Measurements from ENCODE around the gene ULK2. TPM values are rescaled to one million over a fixed set of nuclear protein-coding genes. Genes with fewer than 3 reads are reported as not detected.

The ULK2 gene
- total RNA-seq, 2 donors from 2014 or later = 6.8 to 10.7 TPM

DNA sequence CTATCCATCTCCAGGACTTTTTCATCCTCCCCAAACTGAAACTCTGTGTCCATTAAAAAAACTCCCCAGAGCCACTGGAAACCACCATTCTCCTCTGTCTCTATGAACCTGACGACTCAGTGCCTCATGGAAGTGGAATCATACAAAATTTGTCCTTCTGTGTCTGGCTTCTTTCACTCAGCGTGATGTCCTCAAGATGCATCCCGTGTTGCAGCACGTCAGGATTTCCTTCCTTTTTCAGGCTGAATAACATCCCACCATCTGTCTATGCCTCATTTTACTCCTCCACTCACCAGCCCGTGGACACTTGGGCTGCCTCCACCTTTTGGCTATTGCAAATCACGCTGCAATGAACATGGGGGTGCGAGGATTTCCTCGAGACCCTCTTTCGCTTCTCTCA, 107.0 kb downstream of the ULK2 start:
- Mint-ChIP-seq H3K27ac (no peak overlapping the region), H3K9me3 (no peaks in the 10 kb centered on the region), H3K36me3 (no peaks in the 10 kb centered on the region)
- ATAC-seq (no peak), DNase-seq (ENCODE audit: low spot score in 2 of 2) (peak in 1 of 2 donors; percentile 26)

DNA sequence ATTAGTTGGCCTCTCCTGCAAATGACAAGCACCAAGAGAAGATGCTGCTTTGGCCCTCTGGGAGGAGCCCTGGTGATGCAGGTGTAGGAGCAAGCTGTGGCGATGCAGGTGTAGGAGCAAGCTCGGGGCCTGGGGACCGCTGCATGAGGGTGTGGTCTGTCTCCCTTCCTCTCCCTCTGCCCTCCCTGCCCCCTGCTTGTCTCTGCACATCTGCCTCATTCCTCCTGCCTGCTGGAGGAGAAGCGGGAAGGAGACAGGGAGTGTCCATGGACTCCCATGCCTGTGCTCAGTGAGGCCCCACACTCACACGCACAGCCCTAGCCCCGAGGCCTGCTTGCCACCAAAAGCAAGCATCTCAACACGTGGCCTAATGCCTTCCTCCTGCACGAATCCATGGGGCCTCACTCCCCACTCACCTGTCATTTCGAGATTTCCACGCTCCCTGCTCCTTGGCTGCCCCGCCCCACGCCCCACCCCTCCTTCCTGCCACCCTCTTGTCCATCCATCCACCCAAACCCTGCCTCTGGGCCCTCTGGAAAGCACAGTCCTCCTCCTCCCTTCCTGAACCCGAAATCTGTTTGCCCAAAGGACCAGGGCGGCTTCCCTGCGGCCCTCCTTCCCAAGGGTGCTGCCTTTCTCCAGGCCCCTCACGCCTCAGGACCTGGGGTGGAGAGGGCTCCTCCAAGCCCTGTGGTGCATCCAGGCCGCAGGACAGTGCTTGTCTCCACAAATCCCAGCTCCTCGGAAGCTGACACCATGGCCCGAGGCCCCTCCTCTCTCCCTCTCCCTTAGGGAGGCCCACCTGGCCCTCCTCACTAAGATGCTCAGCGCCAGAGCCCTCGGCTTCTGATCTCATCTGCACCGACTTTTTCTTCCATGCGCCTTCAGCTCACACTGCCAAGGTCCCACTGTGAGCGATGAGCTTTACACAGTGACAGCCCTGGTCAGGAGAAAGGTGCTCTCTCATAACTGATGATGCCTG, 107.9 kb downstream of the ULK2 start:
- no peaks in the 10 kb centered on the region for H3K9me3 Mint-ChIP-seq
- no peak overlapping the region for H3K27ac Mint-ChIP-seq
- DNase-seq (ENCODE audit: low spot score in 2 of 2) = peak in 1 of 2 donors; percentile 48
- no peaks in the 10 kb centered on the region for H3K36me3 Mint-ChIP-seq
- no peak for ATAC-seq

DNA sequence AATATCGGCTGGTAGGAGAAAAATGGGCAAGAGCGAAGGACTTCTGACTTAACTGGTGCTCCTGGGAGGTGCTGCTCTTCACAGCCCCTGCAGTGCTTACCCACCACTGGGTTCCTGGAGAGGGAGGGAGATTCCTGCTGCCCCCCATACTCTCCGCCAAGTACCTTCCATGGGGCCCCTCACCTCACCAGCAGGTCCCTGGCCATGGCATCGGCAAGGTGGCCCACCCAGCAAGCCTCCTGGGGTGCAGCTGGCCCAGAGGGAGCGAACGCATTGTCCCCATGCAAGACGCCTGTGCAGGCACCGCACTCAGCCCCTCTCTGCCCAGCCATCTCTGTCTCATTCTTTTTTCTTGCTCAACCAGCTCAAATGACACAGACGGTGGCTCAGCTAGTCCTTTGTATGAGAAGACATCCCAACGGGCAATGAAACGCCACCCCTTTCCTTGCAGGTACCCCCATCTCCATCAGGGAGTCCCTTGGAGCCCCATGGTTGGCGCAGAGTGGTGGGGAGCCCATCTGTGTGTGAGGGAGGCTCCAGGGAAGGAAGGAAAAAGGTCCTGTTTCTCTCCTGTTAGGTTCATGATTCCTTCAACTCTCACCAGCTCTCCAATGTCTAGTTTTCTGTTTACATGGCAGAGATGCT, 110.1 kb downstream of the ULK2 start:
- Mint-ChIP-seq H3K27ac (no peak overlapping the region), H3K36me3 (no peaks in the 10 kb centered on the region), H3K9me3 (no peaks in the 10 kb centered on the region)
- ATAC-seq (no peak), DNase-seq (ENCODE audit: low spot score in 2 of 2) (no peak)

DNA sequence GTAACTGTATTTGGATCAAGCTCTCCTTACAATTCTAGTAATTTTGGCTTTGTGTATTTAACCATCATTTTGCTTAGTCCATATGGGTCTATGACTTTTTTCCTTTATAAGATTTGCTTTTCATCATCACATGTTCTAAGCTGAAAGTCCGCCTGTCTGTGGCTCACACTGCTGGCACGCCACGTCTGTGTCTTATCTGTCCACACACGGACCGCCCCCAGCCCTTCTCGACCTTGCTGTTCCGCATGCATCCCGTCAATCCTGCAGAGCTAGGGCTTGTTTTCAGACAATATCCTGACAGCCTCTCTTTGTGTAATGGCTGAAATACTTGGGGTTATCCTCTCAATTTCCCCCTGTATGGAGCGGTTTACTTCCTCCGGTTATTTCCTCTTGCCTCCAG, 111.2 kb downstream of the ULK2 start:
- ATAC-seq (no peak), DNase-seq (ENCODE audit: low spot score in 2 of 2) (no peak)
- peak overlapping the region in 1 of 2 donors; percentile 2 for H3K27ac Mint-ChIP-seq
- no peaks in the 10 kb centered on the region for H3K9me3 Mint-ChIP-seq
- no peaks in the 10 kb centered on the region for H3K36me3 Mint-ChIP-seq

DNA sequence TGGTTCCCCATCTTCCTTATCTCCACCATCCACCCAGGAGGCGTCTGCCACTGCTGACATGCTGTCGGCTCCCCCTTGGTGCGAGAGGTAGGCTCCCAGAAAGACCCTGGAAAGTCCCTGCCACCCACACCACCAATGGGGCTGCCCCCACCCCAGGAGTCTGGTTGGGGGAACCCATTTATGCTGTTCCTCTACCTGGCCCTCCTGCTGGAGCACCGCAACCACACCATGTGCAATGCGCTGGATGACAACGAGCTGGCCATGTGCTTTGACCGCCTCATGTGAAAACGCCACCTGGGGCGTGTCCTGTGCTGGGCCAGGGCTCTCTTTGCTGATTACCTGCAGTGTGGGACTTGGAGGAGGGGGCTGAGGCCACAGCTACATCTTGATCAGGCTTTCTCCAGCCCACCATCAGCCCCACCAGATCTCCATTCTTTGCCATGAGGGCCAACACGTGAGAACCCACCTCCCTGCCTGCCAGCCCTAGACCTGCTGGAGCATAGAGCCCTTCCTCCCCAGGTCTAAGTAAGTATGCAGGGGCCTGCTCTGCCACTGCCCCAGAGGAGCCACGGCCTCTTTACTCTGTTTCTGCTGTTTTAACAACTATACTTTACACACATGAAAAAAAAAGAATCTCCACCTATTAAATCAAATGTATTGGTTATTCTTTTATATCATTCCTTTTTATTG, 111.8 kb downstream of the ULK2 start:
- no peak for DNase-seq (ENCODE audit: low spot score in 2 of 2)
- Mint-ChIP-seq H3K27ac (peak overlapping the region in 1 of 2 donors; percentile 2), H3K36me3 (no peaks in the 10 kb centered on the region), H3K9me3 (no peaks in the 10 kb centered on the region)
- no peak for ATAC-seq

DNA sequence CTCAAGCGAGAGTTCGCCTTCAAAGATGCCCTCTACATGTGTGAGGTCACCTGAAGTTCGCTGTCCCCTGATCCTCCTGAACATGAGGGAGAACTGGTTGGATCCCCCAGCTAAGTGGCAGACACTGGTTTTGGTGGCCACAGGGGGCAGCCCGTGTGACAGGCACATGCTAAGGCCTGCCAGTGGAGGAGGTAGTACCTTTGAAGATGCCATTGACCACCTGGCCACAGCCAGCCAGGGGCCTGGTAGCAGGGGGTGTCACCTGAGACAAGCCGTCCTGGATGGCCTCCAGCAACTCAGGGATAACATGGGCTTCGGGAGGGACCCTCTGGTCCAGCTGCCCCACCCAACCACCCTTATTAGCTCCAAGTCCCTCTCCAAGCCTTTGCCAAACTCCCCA, 112.3 kb downstream of the ULK2 start:
- Mint-ChIP-seq H3K36me3 (no peaks in the 10 kb centered on the region), H3K27ac (no peak overlapping the region)

DNA sequence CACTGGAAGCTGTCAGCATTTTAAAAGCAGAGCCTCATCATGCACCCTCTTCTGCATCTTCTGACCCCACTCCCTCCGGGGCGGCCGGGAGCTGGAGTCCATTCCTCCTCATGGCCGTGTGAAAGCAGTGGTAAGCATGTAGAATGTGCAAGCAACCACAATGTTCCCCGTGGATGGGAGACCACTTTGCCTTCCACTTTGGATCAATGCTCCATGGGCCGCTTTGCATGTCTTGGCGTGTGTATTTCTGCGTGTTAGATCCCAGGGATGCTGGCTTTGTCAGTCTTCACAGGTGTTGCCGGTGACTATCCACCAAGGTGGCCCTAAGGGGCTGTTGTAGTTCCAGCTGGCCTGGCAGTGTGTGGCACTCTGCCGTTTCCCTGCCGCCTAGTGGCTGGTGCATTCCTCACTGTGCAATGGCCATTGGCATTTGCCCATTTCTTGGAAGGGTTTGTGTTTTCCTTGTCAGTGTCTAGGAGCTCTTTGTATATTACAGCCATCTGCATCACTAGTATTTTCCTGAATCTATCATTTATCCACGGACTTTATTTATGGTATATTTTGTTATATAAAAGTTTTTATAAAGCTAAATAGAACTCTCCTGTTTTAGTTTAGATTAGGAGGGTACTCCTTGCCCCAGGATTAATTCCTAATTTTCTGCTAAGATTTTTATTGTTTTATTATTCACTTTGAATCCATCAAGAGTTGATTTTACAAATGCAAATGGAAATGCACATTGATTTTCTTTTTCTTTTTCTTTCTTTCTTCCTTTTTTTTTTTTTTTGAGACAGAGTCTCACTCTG, 113.9 kb downstream of the ULK2 start:
- H3K27ac Mint-ChIP-seq = no peak overlapping the region
- no peaks in the 10 kb centered on the region for H3K9me3 Mint-ChIP-seq
- no peak for DNase-seq (ENCODE audit: low spot score in 2 of 2)
- no peak for ATAC-seq
- no peaks in the 10 kb centered on the region for H3K36me3 Mint-ChIP-seq

More for the DNA sequence above, 112.3 kb downstream of the ULK2 start:
- DNase-seq (ENCODE audit: low spot score in 2 of 2) (no peak), ATAC-seq (no peak)
- no peaks in the 10 kb centered on the region for H3K9me3 Mint-ChIP-seq

DNA sequence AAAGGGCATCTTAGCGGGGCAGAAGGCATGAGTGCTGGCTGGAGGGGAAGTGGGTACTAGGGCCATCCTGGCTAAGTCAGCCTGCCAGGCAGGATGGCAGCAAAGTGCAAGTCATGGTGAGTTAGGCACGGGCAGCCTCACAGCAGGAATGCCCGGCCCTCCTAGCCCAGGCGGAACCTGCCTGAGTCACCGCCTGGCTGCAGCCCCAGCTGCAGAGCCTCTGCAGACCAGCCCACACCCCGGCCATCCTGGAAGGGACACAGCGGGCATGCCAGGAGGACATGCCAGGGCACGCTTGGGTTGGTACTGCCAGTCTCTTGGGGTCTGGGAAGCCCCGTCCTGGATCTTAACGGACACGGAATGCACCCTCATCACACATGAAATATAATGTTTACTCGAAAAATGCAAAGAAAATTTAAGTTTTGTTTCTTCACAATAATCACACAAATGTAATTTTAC, 114.7 kb downstream of the ULK2 start:
- Mint-ChIP-seq H3K27ac (peak overlapping the region in 1 of 2 donors; percentile 7), H3K9me3 (no peaks in the 10 kb centered on the region), H3K36me3 (no peaks in the 10 kb centered on the region)
- DNase-seq (ENCODE audit: low spot score in 2 of 2) (no peak), ATAC-seq (peak in 1 of 2 donors; percentile 49)

DNA sequence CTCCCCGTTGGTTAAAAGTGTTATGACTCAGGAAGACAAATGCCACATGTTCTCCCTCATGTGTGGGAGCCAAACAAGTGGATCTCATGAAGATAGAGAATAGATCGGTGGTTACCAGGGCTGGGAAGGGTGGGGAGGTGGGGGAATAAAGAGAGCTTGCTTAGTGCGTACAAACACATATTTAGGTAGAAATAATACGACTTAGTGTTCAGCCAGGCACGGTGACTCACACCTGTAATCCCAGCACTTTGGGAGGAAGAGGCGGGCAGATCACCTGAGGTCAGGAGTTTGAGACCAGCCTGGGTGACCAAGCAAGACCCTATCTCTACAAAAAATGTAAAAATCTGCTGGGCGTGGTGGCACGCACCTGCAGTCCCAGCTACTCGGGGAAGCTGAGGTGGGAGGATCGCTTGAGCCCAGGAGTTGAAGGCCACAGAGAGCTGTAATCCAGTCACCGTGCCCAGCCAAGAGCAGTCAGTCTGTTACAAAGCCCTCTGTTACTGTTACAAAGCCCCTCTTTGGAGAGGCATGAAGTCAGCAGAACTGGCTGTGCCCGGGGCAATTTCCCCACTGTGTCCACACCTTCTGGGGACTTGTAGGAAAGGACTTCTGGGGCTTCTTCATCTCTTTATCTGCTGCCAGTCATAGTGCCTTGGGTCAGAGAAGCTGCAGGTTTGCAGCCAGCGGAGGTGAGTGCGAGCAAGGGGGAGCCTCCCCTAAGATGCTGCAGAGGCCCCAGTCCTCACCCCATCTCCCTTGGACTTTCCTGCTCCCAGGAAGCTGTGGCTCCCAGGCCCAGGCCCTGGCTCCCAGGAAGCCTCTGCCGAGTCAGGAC, 115.3 kb downstream of the ULK2 start:
- ATAC-seq = peak in 1 of 2 donors; percentile 11
- H3K36me3 Mint-ChIP-seq = no peaks in the 10 kb centered on the region

DNA sequence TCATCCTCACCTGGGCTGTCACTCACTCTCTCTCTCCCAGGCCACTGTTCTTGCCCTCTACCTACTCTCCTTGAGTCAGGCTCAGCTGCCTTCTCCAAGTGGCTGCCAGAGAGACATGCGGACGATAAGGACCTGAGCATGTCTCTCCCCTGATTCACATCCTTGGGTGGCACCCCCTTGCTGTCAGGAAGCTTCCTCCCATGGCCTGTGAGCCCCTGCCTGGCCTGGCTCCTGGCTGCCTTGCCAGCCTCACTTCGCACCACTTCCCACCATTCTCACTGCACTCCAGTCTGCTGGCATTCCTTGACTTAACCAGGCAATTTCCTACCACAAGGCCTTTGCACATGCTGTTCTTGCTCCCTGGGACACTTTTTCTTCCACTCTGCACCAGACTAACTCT, 116.9 kb downstream of the ULK2 start:
- ATAC-seq (no peak), DNase-seq (ENCODE audit: low spot score in 2 of 2) (no peak)
- Mint-ChIP-seq H3K27ac (no peak overlapping the region), H3K36me3 (no peaks in the 10 kb centered on the region), H3K9me3 (no peaks in the 10 kb centered on the region)

More for the DNA sequence above, 115.3 kb downstream of the ULK2 start:
- no peaks in the 10 kb centered on the region for H3K9me3 Mint-ChIP-seq
- DNase-seq (ENCODE audit: low spot score in 2 of 2) = no peak
- peak overlapping the region in 1 of 2 donors; percentile 7 for H3K27ac Mint-ChIP-seq

DNA sequence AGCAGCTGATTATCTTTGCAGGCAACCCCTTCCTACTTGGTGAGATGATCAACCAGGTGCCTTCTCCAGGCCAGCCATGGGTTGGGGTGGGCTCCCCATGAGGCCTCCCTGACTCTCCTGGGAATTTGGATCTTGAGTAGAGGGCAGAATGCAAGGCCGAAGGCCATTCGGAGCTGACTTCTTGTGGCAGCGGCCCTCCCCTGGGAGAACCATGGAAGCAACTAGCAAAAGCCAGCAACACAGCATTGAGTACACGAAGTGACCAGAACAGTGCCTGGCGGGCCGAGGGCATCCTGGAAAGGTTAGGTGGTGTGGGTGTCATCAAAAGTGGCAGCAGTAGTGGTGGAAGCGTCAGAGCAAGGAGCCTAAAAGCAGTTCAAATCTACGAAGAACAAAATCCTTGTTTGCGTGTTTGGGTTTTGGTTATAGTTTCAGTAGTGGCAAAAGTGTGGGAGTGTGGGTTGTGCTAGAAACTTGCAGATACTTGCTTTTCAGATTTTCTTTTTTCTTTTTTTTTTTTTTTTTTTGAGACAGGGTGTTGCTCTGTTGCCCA, 117.6 kb downstream of the ULK2 start:
- ATAC-seq = peak in 1 of 2 donors; percentile 54
- Mint-ChIP-seq H3K9me3 (no peaks in the 10 kb centered on the region), H3K36me3 (no peaks in the 10 kb centered on the region), H3K27ac (no peak overlapping the region)
- no peak for DNase-seq (ENCODE audit: low spot score in 2 of 2)

DNA sequence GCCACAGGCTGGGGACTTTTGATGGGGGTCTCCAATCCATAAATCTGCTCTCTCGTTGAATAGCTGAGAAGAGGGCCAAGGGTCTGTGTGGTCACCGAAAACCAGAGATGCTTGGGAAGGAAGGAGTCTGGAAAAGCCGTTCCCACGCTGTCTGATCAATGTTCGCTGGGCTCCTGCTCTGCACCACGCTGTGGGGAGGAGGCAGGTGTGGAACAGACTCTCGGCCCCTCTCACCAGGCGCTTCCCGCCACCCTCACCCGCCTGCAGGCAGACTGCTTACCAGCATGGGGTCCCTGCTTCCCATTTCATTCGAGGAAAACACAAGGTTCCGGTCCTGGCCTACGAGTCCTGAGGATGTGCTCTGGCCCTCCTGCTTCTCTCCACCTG, 118.9 kb downstream of the ULK2 start:
- DNase-seq (ENCODE audit: low spot score in 2 of 2) = no peak
- H3K36me3 Mint-ChIP-seq = no peaks in the 10 kb centered on the region
- ATAC-seq = no peak
- H3K9me3 Mint-ChIP-seq = no peaks in the 10 kb centered on the region
- H3K27ac Mint-ChIP-seq = no peak overlapping the region

DNA sequence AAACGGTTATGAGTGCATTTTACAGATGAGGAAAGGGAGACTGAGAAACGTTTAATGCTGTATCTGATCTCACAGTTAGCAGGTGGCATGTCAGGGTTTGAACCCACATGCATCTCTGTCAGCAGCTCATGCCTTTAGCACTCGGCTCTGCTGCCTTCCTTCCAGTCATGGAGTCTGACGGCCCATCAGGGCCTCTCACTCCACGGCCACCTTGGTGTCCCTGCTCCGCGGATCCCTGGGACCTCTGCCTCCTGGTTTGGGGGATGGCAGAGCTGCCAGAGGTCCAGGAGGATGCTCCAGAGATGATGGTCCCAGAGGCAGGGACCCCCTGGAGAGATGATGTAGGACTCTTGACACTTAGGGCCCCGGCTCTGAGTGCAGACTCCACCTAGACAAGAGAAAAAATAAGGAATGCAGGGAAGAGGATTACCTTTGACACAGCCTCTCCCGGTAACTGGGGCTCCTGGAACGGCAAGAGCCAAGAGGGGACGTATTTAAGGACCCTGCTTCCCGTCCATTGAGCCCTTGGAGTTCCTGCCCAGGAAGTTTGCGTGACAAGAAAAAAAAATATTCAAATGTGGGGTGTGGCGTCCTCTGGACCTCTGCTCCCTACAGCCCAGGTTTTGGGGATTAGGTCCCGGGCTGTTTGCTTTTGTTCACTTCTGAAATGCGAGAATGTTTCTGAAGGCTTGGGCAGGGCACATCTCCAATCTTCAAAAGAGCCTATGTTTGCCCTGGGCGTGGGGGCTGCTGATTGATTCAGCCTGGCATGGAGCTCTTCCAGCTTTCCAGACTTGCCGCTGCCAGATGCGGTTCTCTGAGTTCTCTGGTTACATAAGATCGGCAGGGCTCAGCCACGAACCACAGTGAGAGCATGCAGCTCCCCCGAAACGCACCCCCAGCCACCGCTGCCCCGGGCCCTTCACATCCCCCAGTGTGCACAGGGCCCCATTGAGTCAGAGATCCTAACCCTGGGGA, 119.6 kb downstream of the ULK2 start, which contains the start of gene ALDH3A1:
Gene ALDH3A1 (minus strand): TSS at position 470 of the 978 bp plus-strand sequence. CDS start 3,169 bp downstream, outside the sequence.
- no peak for DNase-seq (ENCODE audit: low spot score in 2 of 2)
- Mint-ChIP-seq H3K36me3 (no peaks in the 10 kb centered on the region), H3K9me3 (no peaks in the 10 kb centered on the region), H3K27ac (no peak within 1 kb of the TSS)
- ATAC-seq = no peak

DNA sequence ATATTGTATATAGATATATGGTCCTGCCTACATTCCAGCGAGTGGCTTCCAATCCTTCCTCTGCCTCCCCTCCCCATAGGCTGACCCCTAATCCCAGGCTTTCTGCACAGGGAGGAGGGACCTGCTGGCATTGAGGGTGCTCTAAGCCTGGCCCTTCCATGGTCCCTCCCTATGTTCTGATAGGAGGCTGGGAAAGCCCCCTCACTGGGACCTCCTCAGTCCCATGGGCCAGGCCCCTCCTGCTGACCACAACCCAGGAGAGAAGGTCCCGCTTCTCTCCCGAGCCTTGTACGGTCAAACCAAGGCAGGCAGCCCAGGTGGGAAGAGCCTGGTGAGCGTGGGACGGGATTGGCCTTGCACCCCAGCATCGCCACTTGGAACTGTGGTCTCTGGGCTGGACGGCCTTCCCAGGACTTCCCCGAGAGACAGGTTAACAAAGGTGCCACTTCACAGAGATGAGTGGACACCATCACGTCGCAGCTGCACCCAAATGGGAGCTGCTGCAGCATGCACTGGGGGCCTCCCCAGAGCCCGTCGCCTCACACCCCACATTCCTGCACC, 120.5 kb downstream of the ULK2 start:
- Mint-ChIP-seq H3K36me3 (no peaks in the 10 kb centered on the region), H3K27ac (no peak overlapping the region), H3K9me3 (no peaks in the 10 kb centered on the region)
- ATAC-seq = no peak
- DNase-seq (ENCODE audit: low spot score in 2 of 2) = no peak

Data from activated naive CD4-positive, alpha-beta T cell treated with anti-CD3 and anti-CD28 coated beads, Interleukin-2, amount 50 U/mL, for 72 hours (primary cell).